Measurements from ENCODE around the gene KLHL3.
"Not testable (repeated sequence)": the region's sequence is repeated elsewhere in the genome, so short reads cannot be mapped to it uniquely, and the experiment has no call there.

Gene KLHL3, protein sequence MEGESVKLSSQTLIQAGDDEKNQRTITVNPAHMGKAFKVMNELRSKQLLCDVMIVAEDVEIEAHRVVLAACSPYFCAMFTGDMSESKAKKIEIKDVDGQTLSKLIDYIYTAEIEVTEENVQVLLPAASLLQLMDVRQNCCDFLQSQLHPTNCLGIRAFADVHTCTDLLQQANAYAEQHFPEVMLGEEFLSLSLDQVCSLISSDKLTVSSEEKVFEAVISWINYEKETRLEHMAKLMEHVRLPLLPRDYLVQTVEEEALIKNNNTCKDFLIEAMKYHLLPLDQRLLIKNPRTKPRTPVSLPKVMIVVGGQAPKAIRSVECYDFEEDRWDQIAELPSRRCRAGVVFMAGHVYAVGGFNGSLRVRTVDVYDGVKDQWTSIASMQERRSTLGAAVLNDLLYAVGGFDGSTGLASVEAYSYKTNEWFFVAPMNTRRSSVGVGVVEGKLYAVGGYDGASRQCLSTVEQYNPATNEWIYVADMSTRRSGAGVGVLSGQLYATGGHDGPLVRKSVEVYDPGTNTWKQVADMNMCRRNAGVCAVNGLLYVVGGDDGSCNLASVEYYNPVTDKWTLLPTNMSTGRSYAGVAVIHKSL

GRCh38 chr5:137735555-137736284, at the start of gene KLHL3:
Gene KLHL3 (minus strand): TSS chr5:137736089. CDS start chr5:137735646, 443 bp downstream.
- DNase-seq (ENCODE audit: low spot score), result peak; percentile 41

DNA sequence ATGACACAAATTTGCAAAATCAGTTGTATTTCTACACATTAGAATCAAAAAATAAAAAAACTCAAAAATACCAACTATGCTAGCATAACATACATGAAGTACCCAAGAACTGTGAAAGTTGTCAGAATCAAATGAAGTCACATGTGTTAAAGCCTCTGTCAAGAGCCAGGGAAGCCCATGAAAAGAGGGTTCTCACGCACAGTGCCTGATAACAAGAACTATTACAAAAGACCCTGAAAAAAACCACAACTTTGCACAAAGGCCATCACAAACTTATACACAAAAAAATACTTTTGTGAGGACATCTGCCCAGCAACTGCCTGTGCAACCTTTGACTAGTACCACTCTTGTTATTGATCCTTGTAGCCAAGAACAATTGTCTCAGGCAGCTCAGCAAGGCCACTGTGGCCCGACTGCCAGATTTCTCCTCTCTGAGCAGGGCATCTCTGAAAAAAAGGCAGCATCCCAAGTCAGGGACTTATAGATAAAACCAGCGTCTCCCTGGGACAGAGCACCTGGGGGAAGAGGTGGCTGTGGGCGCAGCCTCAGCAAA, 47.2 kb upstream of the KLHL3 start:
- DNase-seq (ENCODE audit: low spot score), result no peak

DNA sequence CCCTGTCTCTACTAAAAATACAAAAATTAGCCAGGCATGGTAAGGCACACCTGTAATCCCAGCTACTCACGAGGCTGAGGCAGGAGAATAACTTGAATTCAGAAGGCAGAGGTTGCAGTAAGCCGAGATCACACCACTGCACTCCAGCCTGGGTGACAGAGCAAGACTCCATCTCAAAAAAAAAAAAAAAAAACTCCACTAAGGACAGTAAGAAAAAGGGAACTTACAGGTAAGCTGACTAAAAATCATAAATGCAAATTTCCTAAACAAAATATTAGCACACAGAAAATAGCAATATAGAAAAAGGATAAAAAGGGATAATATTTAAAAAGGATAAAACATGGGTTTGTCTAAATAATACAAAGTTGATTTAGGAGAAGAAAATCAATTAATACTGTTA, 46.2 kb upstream of the KLHL3 start:
- no peak for DNase-seq (ENCODE audit: low spot score)

DNA sequence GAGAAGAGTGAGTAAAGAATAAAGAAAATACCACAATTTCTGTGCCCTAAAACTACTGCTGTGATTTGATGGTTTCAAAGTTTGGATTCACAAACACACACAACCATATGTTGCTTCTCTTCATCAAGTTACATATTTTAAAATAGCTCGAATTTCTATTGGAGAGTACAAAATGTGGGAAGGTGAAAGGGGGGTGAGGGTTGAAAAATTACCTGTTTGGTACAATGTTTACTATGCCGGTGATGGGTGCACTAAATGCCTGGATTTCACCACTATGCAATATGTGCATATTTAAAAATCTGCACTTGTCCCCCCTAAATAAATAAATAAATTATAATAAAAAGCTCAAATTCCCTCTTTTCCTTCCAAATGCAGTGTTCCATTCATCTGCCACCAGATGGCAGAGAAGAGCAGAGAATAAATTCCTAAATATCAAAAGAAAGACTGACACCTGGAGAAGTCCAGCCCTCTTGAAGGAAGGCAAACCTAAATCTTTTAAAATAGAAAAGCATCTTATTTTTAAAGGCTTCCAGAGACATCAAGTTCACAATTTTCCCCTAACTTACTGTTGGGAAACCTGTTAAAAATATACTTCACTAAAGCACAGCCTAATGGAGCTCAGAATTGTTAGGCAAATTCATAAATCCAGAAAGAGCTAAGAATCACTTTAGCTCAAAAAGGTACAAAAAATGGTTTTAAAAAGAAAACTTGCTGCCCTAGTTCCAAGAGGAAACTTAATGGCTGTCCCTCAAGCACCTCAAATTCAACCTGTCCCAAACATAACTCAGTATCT, 43.1 kb upstream of the KLHL3 start:
- peak; percentile 3 for DNase-seq (ENCODE audit: low spot score)

- DNase-seq (ENCODE audit: low spot score), result not testable (repeated sequence)
Observed at GRCh38 chr5:137767937-137768336, 32.0 kb upstream of the KLHL3 start.

GRCh38 chr5:137761566-137761965, 25.7 kb upstream of the KLHL3 start:
- no peak for DNase-seq (ENCODE audit: low spot score)

DNA sequence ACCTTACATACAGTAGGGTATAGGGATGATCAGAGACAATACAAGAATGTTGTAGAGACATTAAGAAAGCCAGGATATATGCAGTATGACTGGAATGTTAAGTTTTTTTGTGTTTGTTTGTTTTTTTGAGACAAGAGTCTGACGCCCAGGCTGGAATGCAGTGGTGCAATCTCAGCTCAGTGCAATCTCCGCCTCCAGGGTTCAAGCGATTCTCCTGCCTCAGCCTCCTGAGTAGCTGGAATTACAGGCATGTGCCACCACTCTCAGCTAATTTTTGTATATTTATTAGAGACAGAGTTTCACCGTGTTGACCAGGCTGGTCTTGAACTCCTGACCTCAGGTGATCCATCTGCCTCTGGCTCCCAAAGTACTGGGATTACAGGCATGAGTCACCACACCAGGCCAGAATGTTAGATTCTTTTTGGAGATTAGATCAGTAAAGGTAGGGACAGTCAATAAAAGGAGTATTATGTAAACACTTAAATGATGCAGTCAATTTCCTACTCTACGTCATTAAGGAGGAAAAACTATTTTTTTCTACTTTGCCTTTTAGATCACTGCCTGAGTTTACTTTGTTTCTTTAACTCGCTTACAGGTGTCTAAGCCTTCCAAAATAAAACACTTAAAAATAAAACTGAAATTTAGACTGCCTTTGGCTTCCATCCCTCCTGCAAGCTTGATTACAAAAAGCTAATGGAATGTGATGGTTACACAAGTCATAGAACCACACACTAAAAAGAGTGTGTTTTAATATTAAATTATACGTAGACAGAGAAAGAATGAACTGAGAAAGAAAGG, 25.0 kb upstream of the KLHL3 start:
- no peak for DNase-seq (ENCODE audit: low spot score)

- DNase-seq (ENCODE audit: low spot score), result no peak
Observed at GRCh38 chr5:137760294-137760693, 24.4 kb upstream of the KLHL3 start.

DNA sequence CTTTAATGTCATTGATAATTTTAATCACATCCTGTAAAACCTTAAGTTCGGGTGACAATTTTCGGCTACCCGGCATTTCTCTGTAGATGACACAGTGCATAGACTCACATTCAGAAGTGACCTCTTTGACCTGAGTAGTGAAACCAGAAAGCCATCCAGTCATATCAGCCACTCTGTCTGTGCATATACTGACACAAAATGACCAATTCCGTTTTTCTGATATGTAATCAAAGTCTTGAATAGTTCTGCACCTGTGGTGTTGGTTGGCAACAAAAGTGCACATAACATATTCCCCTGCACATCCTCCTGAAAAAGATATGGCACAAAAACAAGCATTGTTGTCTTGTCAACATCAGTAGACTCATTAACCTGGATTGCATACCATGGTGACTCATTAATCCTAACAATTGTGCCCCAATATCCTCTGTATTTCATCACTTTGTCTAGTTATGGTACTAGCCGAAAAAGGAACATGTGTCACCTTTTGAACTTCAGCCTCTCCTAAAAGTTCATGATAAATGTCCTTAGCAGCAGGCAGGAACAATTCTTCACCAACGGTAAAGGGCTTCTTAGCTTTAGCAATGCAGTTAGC, 22.9 kb upstream of the KLHL3 start:
- no peak for DNase-seq (ENCODE audit: low spot score)

GRCh38 chr5:137758121-137758520, 22.2 kb upstream of the KLHL3 start:
- DNase-seq (ENCODE audit: low spot score), result no peak

DNA sequence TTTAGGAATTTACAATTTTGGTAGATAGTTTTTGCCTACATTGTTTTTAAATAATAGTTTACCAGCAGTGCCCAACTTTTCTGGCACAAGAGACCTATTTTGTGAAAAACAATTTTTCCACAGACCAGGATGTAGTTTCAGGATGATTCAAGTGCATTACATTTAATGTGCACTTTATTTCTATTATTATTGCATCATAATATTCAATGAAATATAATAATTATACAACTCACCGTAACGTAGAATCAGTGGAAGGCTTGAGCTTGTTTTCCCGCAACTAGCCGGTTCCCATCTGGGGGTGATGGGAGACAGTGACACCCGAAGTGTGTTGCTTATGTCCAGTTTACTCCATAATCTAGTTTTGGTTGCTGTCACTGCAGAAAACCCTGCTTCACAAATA, 21.7 kb upstream of the KLHL3 start:
- no peak for DNase-seq (ENCODE audit: low spot score)

DNA sequence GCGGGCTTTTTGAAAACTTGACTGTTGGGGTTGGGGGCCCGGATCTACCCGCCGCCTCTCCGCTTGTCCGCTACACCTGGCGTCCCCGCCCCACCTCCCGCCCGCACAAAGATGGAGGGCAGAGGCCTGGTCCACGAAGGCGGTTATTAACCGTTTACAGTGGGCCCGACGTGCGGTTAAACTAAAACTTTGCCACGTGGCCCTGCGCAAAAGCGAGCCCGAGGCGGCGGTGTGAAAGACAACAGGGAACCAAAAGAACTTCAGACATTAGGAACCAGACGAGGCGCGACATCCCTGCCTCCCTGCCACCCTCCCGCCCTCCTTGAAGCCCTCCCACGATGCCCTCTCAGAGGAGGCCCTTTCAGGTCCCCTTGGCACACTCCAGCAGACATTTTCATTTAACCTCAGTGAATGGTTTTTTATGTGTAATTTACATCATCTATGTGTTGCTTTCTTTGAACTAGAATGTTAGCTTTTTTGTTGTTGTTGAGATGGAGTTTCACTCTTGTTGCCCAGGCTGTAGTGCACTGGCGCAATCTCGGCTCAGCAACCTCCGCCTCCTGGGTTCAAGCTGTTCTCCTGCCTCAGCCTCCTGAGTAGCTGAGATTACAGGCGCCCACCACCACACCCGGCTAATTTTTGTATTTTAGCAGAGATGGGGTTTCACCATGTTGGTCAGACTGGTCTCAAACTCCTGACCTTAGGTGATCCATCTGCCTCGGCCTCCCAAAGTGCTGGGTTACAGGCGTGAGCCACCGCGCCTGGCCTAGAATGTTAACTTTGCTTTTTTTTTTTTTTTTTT, 19.3 kb upstream of the KLHL3 start:
- no peak for DNase-seq (ENCODE audit: low spot score)

GRCh38 chr5:137754188-137754960, 18.5 kb upstream of the KLHL3 start, which contains the start of gene HNRNPA0:
Gene HNRNPA0 (minus strand): TSS chr5:137754363. CDS start chr5:137754066, 297 bp downstream.
- peak; percentile 95 for DNase-seq (ENCODE audit: low spot score)

DNA sequence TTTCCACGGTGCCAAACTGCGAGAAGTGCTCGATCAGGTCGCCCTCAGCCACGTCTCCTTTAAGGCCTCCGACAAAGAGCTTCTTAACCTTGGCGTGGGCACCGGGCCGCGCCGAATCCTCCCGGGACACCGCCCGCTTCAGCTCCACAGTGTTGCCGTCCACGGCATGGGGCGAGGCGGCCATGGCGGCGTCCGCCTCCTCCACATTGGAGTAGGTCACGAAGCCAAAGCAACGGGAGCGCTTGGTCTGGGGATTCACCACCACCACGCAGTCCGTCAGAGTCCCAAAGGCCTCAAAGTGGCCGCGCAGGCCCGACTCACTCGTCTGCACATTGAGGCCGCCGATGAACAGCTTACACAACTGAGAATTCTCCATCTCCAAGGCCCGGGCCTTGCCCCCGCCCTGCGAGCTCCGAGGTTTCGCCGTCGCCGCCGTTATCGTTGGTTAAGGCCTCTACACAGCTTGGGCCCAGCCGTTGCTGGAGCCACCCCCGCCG, 17.9 kb upstream of the KLHL3 start:
- no peak for DNase-seq (ENCODE audit: low spot score)

- DNase-seq (ENCODE audit: low spot score), result peak; percentile 11
Observed at GRCh38 chr5:137752905-137753690, 17.2 kb upstream of the KLHL3 start.

GRCh38 chr5:137751869-137752491, 16.1 kb upstream of the KLHL3 start:
- DNase-seq (ENCODE audit: low spot score), result peak; percentile 19

DNA sequence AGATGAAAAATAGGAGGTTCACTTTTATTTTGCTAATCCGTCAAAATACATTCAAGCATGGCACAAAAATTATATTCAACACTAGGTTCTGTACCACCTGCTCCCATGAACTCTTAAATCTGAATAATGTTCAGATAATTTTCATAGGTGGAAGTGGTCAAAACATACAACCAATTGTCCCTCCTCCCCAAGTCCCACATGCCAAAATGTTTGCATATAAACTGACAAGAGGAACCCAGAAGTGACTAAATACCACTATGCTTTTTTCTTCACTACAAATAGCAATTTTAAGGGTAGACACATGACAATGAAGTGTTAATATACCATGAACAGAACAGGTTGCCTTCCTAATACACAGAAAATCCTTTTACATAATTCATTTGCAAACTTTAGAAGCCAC, 14.5 kb upstream of the KLHL3 start:
- no peak for DNase-seq (ENCODE audit: low spot score)

Data from CD4-positive, alpha-beta T cell treated with Interleukin-6 at 100 ng/mL for 8 hours (primary cell).